ENCODE measurements around the gene COL26A1. TPM values are rescaled to one million over a fixed set of nuclear protein-coding genes. Genes with fewer than 3 reads are reported as not detected.

COL26A1 gene
- total and polyA plus RNA-seq, 8 donors: 0.20 to 0.55 (median 0.31) TPM; not detected in 5

DNA sequence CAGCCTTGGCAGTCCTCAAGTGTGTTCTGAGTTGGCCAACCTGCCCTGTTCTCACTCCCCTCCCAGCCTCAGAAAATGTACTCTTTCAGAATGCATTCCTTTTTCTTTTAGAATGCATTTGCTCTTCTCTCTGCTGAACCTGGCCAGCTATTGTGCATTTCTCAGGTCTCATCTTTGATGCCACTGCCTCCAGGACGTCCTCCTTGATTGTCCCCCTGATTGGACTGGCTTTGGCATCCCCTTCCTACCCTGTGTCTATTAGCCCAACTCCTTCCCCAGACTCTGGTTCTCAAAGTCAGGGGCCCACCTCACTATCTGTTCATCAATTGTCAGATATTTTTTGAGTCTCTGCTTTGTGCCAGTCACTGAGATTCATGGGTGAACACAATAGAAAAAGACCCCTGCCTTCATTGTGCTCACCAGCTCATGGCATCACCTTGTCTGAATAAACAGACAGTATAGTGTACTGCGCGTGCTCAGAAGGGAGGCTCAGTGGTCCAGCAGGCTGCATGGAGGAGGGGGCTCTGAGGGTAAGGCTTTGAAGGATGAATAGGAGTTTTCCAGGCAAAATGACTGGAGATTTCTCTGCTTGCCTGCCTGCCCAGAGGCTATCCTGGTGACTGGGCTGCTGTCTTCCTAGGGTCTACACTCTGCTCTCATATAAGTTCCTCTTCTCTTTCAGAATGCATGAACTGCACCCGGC is 169.9 kb downstream of the COL26A1 start:
- intact Hi-C loops (cut with DNase I; ENCODE audit: low total_unique reads): no loop called here
- 84 to 96% (median 93%) methylated on average over 2 to 4 of the region's 4 CpGs for whole genome bisulfite sequencing, 5 donors

DNA sequence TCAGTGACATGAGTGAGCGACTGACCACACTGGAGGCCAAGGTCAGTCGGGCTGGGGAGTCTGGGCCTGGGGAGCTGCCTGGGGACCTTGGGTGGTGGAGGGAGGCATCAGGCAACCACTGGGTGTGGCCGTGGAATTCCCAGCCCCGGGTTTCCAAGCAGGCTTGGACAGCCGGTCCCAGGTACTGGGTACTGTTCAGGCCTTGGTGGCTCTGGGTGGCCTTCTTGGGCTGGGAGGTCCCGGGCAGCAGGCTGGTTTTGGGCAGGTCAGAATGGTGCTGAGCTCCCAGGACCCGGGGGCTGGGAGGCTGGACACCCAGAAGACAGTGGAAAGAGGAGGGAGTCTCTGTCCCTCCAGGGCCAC is 170.4 kb downstream of the COL26A1 start:
- no peaks in the 10 kb centered on the region for H3K36me3 ChIP-seq
- 86 to 100% (median 89%) methylated on average over 3 to 7 of the region's 7 CpGs for WGBS, 5 donors
- H3K27ac ChIP-seq: no peak overlapping the region
- no peak for DNase-seq
- H3K27me3 ChIP-seq: peaks cover 0 to 14% (median 0%) of the 10 kb centered on the region in 3 donors
- intact Hi-C loops (cut with DNase I; ENCODE audit: low total_unique reads): no loop called here
- H3K4me1 ChIP-seq: peaks cover 0 to 21% (median 8%) of the 10 kb centered on the region in 4 donors
- no peak overlapping the region for H3K4me3 ChIP-seq
- TF ChIP-seq EP300 (IDR thresholded peaks at IDR 0.05) (no peak), POLR2A (IDR thresholded peaks at IDR 0.05) (no peak), POLR2AphosphoS5 (IDR thresholded peaks at IDR 0.05) (no peak)
- TF ChIP-seq, protein P1, sequence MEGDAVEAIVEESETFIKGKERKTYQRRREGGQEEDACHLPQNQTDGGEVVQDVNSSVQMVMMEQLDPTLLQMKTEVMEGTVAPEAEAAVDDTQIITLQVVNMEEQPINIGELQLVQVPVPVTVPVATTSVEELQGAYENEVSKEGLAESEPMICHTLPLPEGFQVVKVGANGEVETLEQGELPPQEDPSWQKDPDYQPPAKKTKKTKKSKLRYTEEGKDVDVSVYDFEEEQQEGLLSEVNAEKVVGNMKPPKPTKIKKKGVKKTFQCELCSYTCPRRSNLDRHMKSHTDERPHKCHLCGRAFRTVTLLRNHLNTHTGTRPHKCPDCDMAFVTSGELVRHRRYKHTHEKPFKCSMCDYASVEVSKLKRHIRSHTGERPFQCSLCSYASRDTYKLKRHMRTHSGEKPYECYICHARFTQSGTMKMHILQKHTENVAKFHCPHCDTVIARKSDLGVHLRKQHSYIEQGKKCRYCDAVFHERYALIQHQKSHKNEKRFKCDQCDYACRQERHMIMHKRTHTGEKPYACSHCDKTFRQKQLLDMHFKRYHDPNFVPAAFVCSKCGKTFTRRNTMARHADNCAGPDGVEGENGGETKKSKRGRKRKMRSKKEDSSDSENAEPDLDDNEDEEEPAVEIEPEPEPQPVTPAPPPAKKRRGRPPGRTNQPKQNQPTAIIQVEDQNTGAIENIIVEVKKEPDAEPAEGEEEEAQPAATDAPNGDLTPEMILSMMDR (IDR thresholded peaks at IDR 0.05): no peak
- no peaks in the 10 kb centered on the region for H3K9me3 ChIP-seq

More for the DNA sequence above, 169.9 kb downstream of the COL26A1 start:
- H3K9me3 ChIP-seq: no peaks in the 10 kb centered on the region
- no peak for TF ChIP-seq POLR2AphosphoS5 (IDR thresholded peaks at IDR 0.05)
- TF ChIP-seq, protein P1 (IDR thresholded peaks at IDR 0.05): no peak
- TF ChIP-seq EP300 (IDR thresholded peaks at IDR 0.05): no peak
- TF ChIP-seq POLR2A (IDR thresholded peaks at IDR 0.05): no peak
- no peak overlapping the region for H3K4me3 ChIP-seq
- DNase-seq: no peak
- no peak overlapping the region for H3K27ac ChIP-seq
- H3K4me1 ChIP-seq: peaks cover 0 to 26% (median 11%) of the 10 kb centered on the region in 4 donors
- H3K36me3 ChIP-seq: no peaks in the 10 kb centered on the region
- peaks cover 0 to 14% (median 0%) of the 10 kb centered on the region in 3 donors for H3K27me3 ChIP-seq

DNA sequence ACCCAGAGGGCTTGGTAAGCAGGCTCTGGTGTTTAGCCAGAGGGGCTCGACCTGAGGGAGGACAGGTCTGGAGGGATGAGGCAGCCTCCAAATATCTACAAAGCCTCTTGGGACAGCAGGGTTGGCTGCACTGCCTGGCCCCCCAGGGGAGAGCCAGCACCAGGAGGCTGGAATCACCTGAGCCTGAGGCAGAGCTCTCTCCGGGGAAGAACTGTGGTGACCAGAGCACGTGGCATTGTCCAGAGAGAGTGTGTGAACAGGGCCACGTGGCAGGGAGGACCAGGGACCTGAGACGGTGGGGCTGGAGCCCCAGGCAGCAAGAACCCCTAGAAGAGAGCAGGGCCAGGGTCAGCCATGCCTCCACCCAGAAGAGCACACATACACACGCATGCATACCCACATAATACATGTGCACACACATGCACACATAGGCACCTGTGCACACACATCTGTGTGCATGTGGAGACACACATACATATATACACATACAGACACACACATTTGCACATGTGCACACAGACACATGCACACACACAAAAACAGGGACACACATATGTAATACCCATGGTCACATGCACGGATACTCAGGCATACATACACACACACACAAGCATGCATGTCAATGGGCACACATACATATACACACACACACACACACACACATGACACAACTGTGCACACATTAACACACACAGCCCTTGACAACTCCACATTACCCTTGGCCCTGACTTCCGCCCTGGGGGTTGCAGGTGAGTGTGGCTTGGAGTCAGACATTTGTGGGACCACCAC is 171.5 kb downstream of the COL26A1 start:
- 63 to 77% (median 72%) methylated on average over 7 to 8 of the region's 8 CpGs for WGBS, 5 donors
- no peaks in the 10 kb centered on the region for H3K36me3 ChIP-seq
- H3K4me1 ChIP-seq: peaks cover 0 to 17% (median 7%) of the 10 kb centered on the region in 4 donors
- no peak overlapping the region for H3K4me3 ChIP-seq
- DNase-seq: no peak
- no peaks in the 10 kb centered on the region for H3K9me3 ChIP-seq
- peaks cover 0 to 20% (median 0%) of the 10 kb centered on the region in 3 donors for H3K27me3 ChIP-seq
- H3K27ac ChIP-seq: no peak overlapping the region
- intact Hi-C loops (cut with DNase I; ENCODE audit: low total_unique reads): no loop called here
- no peak for TF ChIP-seq EP300 (IDR thresholded peaks at IDR 0.05)
- TF ChIP-seq POLR2AphosphoS5 (IDR thresholded peaks at IDR 0.05): no peak
- TF ChIP-seq, protein P1 (IDR thresholded peaks at IDR 0.05): no peak
- TF ChIP-seq POLR2A (IDR thresholded peaks at IDR 0.05): no peak

DNA sequence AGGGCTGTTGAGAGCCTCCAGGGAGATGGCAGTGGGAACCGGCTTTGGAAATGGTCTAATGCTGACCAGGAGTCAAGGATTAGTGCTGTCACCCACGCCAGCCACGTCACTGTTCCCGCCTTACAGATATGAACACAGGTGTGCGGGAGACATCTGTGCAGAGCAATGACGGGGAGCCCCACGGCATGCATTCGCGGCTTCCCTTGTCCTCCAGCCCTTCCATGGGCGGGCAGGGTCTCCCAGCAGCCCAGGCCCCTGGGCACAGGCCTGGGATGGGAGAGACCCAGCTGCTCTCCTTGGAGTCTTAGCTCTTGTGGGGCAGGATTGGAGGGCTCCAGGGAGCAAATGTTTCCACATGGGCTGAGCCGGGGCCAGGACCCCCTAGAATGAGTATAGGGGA is 172.2 kb downstream of the COL26A1 start:
- TF ChIP-seq EP300 (IDR thresholded peaks at IDR 0.05) (no peak), POLR2AphosphoS5 (IDR thresholded peaks at IDR 0.05) (no peak), POLR2A (IDR thresholded peaks at IDR 0.05) (no peak)
- TF ChIP-seq, protein P1 (IDR thresholded peaks at IDR 0.05): no peak
- Histone ChIP-seq H3K4me3 (no peak overlapping the region), H3K36me3 (no peaks in the 10 kb centered on the region), H3K9me3 (no peaks in the 10 kb centered on the region), H3K27ac (no peak overlapping the region), H3K4me1 (peaks cover 0 to 17% (median 7%) of the 10 kb centered on the region in 4 donors), H3K27me3 (peaks cover 0 to 20% (median 0%) of the 10 kb centered on the region in 3 donors)
- WGBS, 5 donors: 68 to 84% (median 72%) methylated on average over 8 to 11 of the region's 11 CpGs
- intact Hi-C loops (cut with DNase I; ENCODE audit: low total_unique reads): no loop called here
- no peak for DNase-seq

Measured in stomach (tissue), 9 donors.